Umbilical cord (tissue), 2 donors: ENCODE measurements around the gene SMAP1. TPM values are rescaled to one million over a fixed set of nuclear protein-coding genes. Genes with fewer than 3 reads are reported as not detected.

ENCODE experiments used
- DNase-seq: peaks from one replicate; pipeline ENCODE4 v3.0.0-alpha.2; 2015; ENCODE audit warnings: low spot score
- total RNA-seq: library from RNA; depleted of rRNA; stranded (reverse); fragments of >200 nt; gene quantifications from one replicate; pipeline ENCODE4 v1.2.3, GENCODE V29; 2014; ENCODE audit warnings: low replicate concordance; ENCODE audit not compliant: insufficient read depth

The SMAP1 gene
- total RNA-seq, 1 donor from 2014 or later: 15.9 TPM

GRCh38 chr6:70889270-70889669, 221.6 kb downstream of the SMAP1 start:
- no peak for DNase-seq

GRCh38 chr6:70894001-70894400, 226.3 kb downstream of the SMAP1 start:
- no peak for DNase-seq

- DNase-seq: no peak
These were observed 232.4 kb downstream of the SMAP1 start for GRCh38 chr6:70900047-70900446.

GRCh38 chr6:70901324-70901723, 233.6 kb downstream of the SMAP1 start:
- DNase-seq: no peak

DNA sequence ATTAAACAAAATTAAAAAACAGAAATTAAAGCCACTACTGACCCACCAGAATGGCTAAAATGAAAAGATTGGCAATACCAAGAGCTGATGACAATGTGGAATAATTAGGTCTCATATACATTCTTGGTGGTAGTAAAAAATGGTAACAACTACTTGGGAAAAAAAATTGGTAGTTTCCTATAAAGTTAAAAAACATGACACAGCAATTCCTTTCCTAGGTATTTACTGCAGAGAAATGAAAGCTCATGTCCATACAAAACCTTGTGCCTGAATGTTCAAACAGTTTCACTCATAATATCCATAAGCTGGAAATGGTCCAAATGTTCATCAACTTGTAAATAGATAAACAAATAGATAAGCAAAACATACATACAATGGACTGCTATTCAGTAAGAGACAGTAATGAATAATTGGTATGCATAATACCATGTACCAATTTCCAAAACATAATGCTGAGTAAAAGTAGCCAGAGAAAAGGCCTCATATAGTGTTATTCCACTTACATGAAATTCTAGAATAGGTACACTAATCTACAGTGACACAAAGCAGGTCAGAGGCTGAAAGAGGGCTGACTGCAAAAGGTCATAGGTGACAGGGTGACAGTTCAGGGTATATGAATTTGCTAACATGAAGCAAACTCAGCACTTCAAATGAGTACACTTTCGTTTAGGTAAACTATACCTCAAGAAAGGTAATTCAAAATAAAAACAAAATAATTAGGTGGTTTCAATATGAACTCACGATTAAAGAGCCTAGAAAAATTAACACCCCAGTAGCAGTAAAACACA, 236.2 kb downstream of the SMAP1 start:
- DNase-seq: no peak

DNA sequence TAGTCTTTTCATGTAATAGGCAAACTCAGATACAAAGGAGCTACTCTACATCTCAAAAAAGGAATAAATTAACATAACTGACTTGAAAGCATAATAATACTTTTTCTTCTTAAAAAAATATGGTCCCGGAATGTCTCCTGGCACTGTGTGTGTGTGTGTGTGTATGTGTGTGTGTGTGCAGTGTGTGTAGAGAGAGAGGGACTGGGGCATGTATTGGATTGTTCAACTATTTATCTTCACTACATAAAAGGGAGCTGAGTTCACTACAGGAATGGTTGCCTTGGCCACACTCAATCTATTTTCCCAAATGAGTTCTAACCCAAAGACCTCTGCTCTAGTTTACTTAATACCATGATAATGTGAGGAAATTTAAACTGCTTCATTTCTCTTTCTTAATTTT, 238.1 kb downstream of the SMAP1 start:
- DNase-seq: no peak

Other genes with a start within 250 kb of the SMAP1 start
- gene SDHAF4, start 101.0 kb upstream of the SMAP1 start, total RNA-seq: 4.6 TPM